ENCODE data around the gene MCF2L. TPM values are rescaled to one million over a fixed set of nuclear protein-coding genes. Genes with fewer than 3 reads are reported as not detected.
"Not testable (repeated sequence)": the region's sequence is repeated elsewhere in the genome, so short reads cannot be mapped to it uniquely, and the experiment has no call there.

The MCF2L gene
- total and polyA plus RNA-seq, 2 donors: 15.3 to 31.7 TPM

GRCh38 chr13:113105921-113106452 lies 137.0 kb downstream of the MCF2L start:
- Histone ChIP-seq H3K27ac (ENCODE audit: low read depth) (no peak overlapping the region), H3K4me1 (ENCODE audit: insufficient read depth) (no peaks in the 10 kb centered on the region), H3K4me3 (ENCODE audit: low read depth, low read length) (no peak overlapping the region), H3K36me3 (ENCODE audit: insufficient read depth) (no peaks in the 10 kb centered on the region)
- 57% methylated on average over 16 of the region's 16 CpGs for WGBS
- no peak for DNase-seq (ENCODE audit: extremely low spot score)

GRCh38 chr13:113106711-113107351 lies 137.8 kb downstream of the MCF2L start:
- no peaks in the 10 kb centered on the region for H3K36me3 ChIP-seq (ENCODE audit: insufficient read depth)
- no peaks in the 10 kb centered on the region for H3K4me1 ChIP-seq (ENCODE audit: insufficient read depth)
- no peak for DNase-seq (ENCODE audit: extremely low spot score)
- H3K27ac ChIP-seq (ENCODE audit: low read depth): no peak overlapping the region
- no peak overlapping the region for H3K4me3 ChIP-seq (ENCODE audit: low read depth, low read length)
- 74% methylated on average over 25 of the region's 25 CpGs for WGBS

GRCh38 chr13:113108521-113108920 lies 139.5 kb downstream of the MCF2L start:
- not testable (repeated sequence) for H3K27ac ChIP-seq (ENCODE audit: low read depth); H3K4me1 ChIP-seq (ENCODE audit: insufficient read depth); H3K4me3 ChIP-seq (ENCODE audit: low read depth, low read length); DNase-seq (ENCODE audit: extremely low spot score); H3K36me3 ChIP-seq (ENCODE audit: insufficient read depth)
- WGBS: 95% methylated on average over 22 of the region's 27 CpGs

GRCh38 chr13:113109151-113110047 lies 140.4 kb downstream of the MCF2L start:
- H3K4me3 ChIP-seq (ENCODE audit: low read depth, low read length): peak overlapping the region; percentile 32
- no peaks in the 10 kb centered on the region for H3K4me1 ChIP-seq (ENCODE audit: insufficient read depth)
- no peaks in the 10 kb centered on the region for H3K36me3 ChIP-seq (ENCODE audit: insufficient read depth)
- no peak overlapping the region for H3K27ac ChIP-seq (ENCODE audit: low read depth)
- WGBS: 34% methylated on average over 73 of the region's 73 CpGs
- no peak for DNase-seq (ENCODE audit: extremely low spot score)

GRCh38 chr13:113110048-113110851 lies 141.2 kb downstream of the MCF2L start:
- Histone ChIP-seq H3K4me3 (ENCODE audit: low read depth, low read length) (peak overlapping the region; percentile 32), H3K36me3 (ENCODE audit: insufficient read depth) (no peaks in the 10 kb centered on the region), H3K4me1 (ENCODE audit: insufficient read depth) (no peaks in the 10 kb centered on the region), H3K27ac (ENCODE audit: low read depth) (no peak overlapping the region)
- DNase-seq (ENCODE audit: extremely low spot score): no peak
- WGBS: 1% methylated on average over 99 of the region's 99 CpGs

- H3K27ac ChIP-seq (ENCODE audit: low read depth): no peak overlapping the region
- no peak for DNase-seq (ENCODE audit: extremely low spot score)
- no peaks in the 10 kb centered on the region for H3K4me1 ChIP-seq (ENCODE audit: insufficient read depth)
- H3K36me3 ChIP-seq (ENCODE audit: insufficient read depth): no peaks in the 10 kb centered on the region
- 15% methylated on average over 49 of the region's 49 CpGs for WGBS
- peak overlapping the region; percentile 32 for H3K4me3 ChIP-seq (ENCODE audit: low read depth, low read length)
These were observed 141.9 kb downstream of the MCF2L start for GRCh38 chr13:113110852-113111315.

- H3K36me3 ChIP-seq (ENCODE audit: insufficient read depth); H3K4me1 ChIP-seq (ENCODE audit: insufficient read depth); H3K4me3 ChIP-seq (ENCODE audit: low read depth, low read length); H3K27ac ChIP-seq (ENCODE audit: low read depth); DNase-seq (ENCODE audit: extremely low spot score): not testable (repeated sequence)
- WGBS: 90% methylated on average over 5 of the region's 5 CpGs
These were observed 142.8 kb downstream of the MCF2L start for GRCh38 chr13:113111821-113112220.

GRCh38 chr13:113112475-113112874 lies 143.5 kb downstream of the MCF2L start:
- not testable (repeated sequence) for DNase-seq (ENCODE audit: extremely low spot score); H3K4me1 ChIP-seq (ENCODE audit: insufficient read depth); H3K4me3 ChIP-seq (ENCODE audit: low read depth, low read length); H3K36me3 ChIP-seq (ENCODE audit: insufficient read depth); H3K27ac ChIP-seq (ENCODE audit: low read depth)
- 83% methylated on average over 1 of the region's 1 CpG for WGBS

GRCh38 chr13:113112893-113113845 lies 144.2 kb downstream of the MCF2L start:
- H3K27ac ChIP-seq (ENCODE audit: low read depth): no peak overlapping the region
- DNase-seq (ENCODE audit: extremely low spot score): no peak
- H3K36me3 ChIP-seq (ENCODE audit: insufficient read depth): no peaks in the 10 kb centered on the region
- no peak overlapping the region for H3K4me3 ChIP-seq (ENCODE audit: low read depth, low read length)
- no peaks in the 10 kb centered on the region for H3K4me1 ChIP-seq (ENCODE audit: insufficient read depth)
- WGBS: 76% methylated on average over 9 of the region's 9 CpGs

GRCh38 chr13:113113846-113114271 lies 144.8 kb downstream of the MCF2L start:
- no peak for DNase-seq (ENCODE audit: extremely low spot score)
- no peak overlapping the region for H3K27ac ChIP-seq (ENCODE audit: low read depth)
- H3K4me1 ChIP-seq (ENCODE audit: insufficient read depth): no peaks in the 10 kb centered on the region
- no peak overlapping the region for H3K4me3 ChIP-seq (ENCODE audit: low read depth, low read length)
- WGBS: 95% methylated on average over 8 of the region's 8 CpGs
- H3K36me3 ChIP-seq (ENCODE audit: insufficient read depth): no peaks in the 10 kb centered on the region

GRCh38 chr13:113114511-113115362 lies 145.7 kb downstream of the MCF2L start:
- Histone ChIP-seq H3K4me3 (ENCODE audit: low read depth, low read length) (no peak overlapping the region), H3K36me3 (ENCODE audit: insufficient read depth) (no peaks in the 10 kb centered on the region), H3K4me1 (ENCODE audit: insufficient read depth) (no peaks in the 10 kb centered on the region), H3K27ac (ENCODE audit: low read depth) (no peak overlapping the region)
- 91% methylated on average over 17 of the region's 17 CpGs for WGBS
- no peak for DNase-seq (ENCODE audit: extremely low spot score)

Measured in urinary bladder (tissue), 4 donors.